Large intestine (tissue), 12 donors: ENCODE data around the gene CHMP4B. TPM values are rescaled to one million over a fixed set of nuclear protein-coding genes. Genes with fewer than 3 reads are reported as not detected.

ENCODE experiments used
- DNase-seq, 2 donors: peaks; one replicate each; pipeline versions ENCODE4 v3.0.0 to v3.0.0-alpha.2; 2013
- H3K27ac ChIP-seq: one replicate; pipeline ENCODE4 v1.5.1; 2013; ENCODE audit warnings: low read length
- H3K27me3 ChIP-seq: 2 replicates; pipeline ENCODE4 v1.6.1; 2013; ENCODE audit warnings: low read length; ENCODE audit not compliant: control insufficient read depth, insufficient read depth
- H3K36me3 ChIP-seq: 2 replicates; pipeline ENCODE4 v1.6.1; 2013; ENCODE audit warnings: low read length; ENCODE audit not compliant: control insufficient read depth, insufficient read depth
- H3K4me1 ChIP-seq: one replicate; pipeline ENCODE4 v1.6.1; 2013; ENCODE audit warnings: low read length; ENCODE audit not compliant: control insufficient read depth, insufficient read depth
- H3K4me3 ChIP-seq: one replicate; pipeline ENCODE4 v1.5.1; 2013; ENCODE audit warnings: low read length
- H3K9me3 ChIP-seq: one replicate; pipeline ENCODE4 v1.6.1; 2013; ENCODE audit warnings: mild to moderate bottlenecking, low read depth, low read length, moderate library complexity; ENCODE audit not compliant: control insufficient read depth
- WGBS: methylation state at CpG from one replicate; pipeline ENCODE4 v1.1.5; 2013; ENCODE audit warnings: low lambda C conversion rate; ENCODE audit not compliant: insufficient coverage; 5-methylcytosine and 5-hydroxymethylcytosine counted together
- long read RNA-seq, 11 donors: transcript quantifications; one replicate each; lab custom pipeline, GENCODE V29; 2026
- polyA plus RNA-seq: library from polyadenylated mRNA; unstranded; fragments of 120-200 nt; gene quantifications from one replicate; pipeline ENCODE4 v1.2.1, GENCODE V29; 2013

Gene CHMP4B
- polyA plus RNA-seq, result 98.5 TPM
- long read RNA-seq, donor 1, transcript CHMP4B-201 (5 exons, 1,646 nt), result major isoform, 32 of 52 reads
- long read RNA-seq, donor 1, partial matches to known transcripts, result 20 of 52 reads
- long read RNA-seq, donor 1, other reads (novel, unspliced or antisense), result 0 of 52 reads
- long read RNA-seq, donor 2, transcript CHMP4B-201 (5 exons, 1,646 nt), result major isoform, 73 of 103 reads
- long read RNA-seq, donor 2, partial matches to known transcripts, result 30 of 103 reads
- long read RNA-seq, donor 2, other reads (novel, unspliced or antisense), result 0 of 103 reads
- long read RNA-seq, donor 3, transcript CHMP4B-201 (5 exons, 1,646 nt), result major isoform, 80 of 115 reads
- long read RNA-seq, donor 3, partial matches to known transcripts, result 35 of 115 reads
- long read RNA-seq, donor 3, other reads (novel, unspliced or antisense), result 0 of 115 reads
- long read RNA-seq, donor 4, transcript CHMP4B-201 (5 exons, 1,646 nt), result major isoform, 9 of 9 reads
- long read RNA-seq, donor 4, partial matches to known transcripts, result 0 of 9 reads
- long read RNA-seq, donor 4, other reads (novel, unspliced or antisense), result 0 of 9 reads
- long read RNA-seq, donor 5, transcript CHMP4B-201 (5 exons, 1,646 nt), result major isoform, 33 of 42 reads
- long read RNA-seq, donor 5, partial matches to known transcripts, result 9 of 42 reads
- long read RNA-seq, donor 5, other reads (novel, unspliced or antisense), result 0 of 42 reads
- long read RNA-seq, donor 6, transcript CHMP4B-201 (5 exons, 1,646 nt), result major isoform, 64 of 91 reads
- long read RNA-seq, donor 6, partial matches to known transcripts, result 27 of 91 reads
- long read RNA-seq, donor 6, other reads (novel, unspliced or antisense), result 0 of 91 reads
- long read RNA-seq, donor 7, transcript CHMP4B-201 (5 exons, 1,646 nt), result major isoform, 29 of 35 reads
- long read RNA-seq, donor 7, partial matches to known transcripts, result 6 of 35 reads
- long read RNA-seq, donor 7, other reads (novel, unspliced or antisense), result 0 of 35 reads
- long read RNA-seq, donor 8, transcript CHMP4B-201 (5 exons, 1,646 nt), result major isoform, 70 of 114 reads
- long read RNA-seq, donor 8, partial matches to known transcripts, result 44 of 114 reads
- long read RNA-seq, donor 8, other reads (novel, unspliced or antisense), result 0 of 114 reads
- long read RNA-seq, donor 9, transcript CHMP4B-201 (5 exons, 1,646 nt), result major isoform, 49 of 49 reads
- long read RNA-seq, donor 9, partial matches to known transcripts, result 0 of 49 reads
- long read RNA-seq, donor 9, other reads (novel, unspliced or antisense), result 0 of 49 reads
- long read RNA-seq, donor 10, transcript CHMP4B-201 (5 exons, 1,646 nt), result major isoform, 89 of 97 reads
- long read RNA-seq, donor 10, partial matches to known transcripts, result 8 of 97 reads
- long read RNA-seq, donor 10, other reads (novel, unspliced or antisense), result 0 of 97 reads
- long read RNA-seq, donor 11, transcript CHMP4B-201 (5 exons, 1,646 nt), result major isoform, 46 of 52 reads
- long read RNA-seq, donor 11, partial matches to known transcripts, result 6 of 52 reads
- long read RNA-seq, donor 11, other reads (novel, unspliced or antisense), result 0 of 52 reads

DNA sequence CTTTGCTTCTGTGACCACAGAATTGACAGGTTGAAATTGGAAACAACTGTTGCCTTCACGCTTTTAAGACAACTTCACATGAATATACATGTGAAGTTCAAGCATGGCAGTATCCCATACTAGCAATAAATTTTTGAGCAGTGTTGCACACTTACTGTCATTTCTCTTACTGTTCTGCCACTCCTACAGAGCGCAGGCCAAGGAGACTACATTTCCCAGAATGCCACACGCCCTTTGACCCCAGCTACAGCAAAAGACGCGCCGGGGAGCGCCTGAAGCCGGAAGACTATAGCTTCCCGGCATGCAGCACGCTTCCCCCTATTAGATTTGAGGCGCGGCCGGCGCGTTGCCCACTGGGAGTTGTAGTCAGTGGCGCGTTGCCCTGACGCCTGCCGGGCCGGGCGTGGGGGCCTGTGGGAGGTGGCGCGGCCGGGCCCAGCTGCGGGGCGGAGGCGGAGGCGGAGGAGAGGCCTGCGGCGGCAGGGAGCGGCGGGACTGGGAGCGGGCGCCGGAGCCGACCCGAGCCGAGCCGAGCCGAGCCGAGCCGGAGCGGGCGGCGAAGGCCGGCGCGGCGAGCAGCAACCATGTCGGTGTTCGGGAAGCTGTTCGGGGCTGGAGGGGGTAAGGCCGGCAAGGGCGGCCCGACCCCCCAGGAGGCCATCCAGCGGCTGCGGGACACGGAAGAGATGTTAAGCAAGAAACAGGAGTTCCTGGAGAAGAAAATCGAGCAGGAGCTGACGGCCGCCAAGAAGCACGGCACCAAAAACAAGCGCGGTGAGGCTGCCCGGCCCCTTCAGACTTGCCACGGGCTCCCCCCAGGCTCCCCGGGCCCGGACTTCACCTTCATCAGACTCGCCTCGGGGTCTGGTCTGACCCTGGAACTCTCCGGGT is at the start of gene CHMP4B:
CHMP4B (plus strand) TSS at position 464 of the 891 bp plus-strand sequence; CDS start at position 585, 121 bp downstream.
- peak; percentile 99 for DNase-seq
- peak within 1 kb of the TSS; percentile 87 for H3K4me3 ChIP-seq
- WGBS, result no CpG with 5 or more reads among the region's 71 CpGs

GRCh38 chr20:33761698-33762250 is 49.4 kb upstream of the CHMP4B start:
- H3K4me1 ChIP-seq, result no peaks in the 10 kb centered on the region
- H3K9me3 ChIP-seq, result peaks cover 4% of the 10 kb centered on the region
- H3K27me3 ChIP-seq, result no peaks in the 10 kb centered on the region
- peaks cover 9% of the 10 kb centered on the region for H3K36me3 ChIP-seq
- no peak overlapping the region for H3K27ac ChIP-seq
- no CpG with 5 or more reads among the region's 13 CpGs for WGBS
- DNase-seq, result no peak
- H3K4me3 ChIP-seq, result no peak overlapping the region

More for the DNA sequence above, at the start of gene CHMP4B:
- peak within 1 kb of the TSS; percentile 96 for H3K27ac ChIP-seq
- peaks cover 2% of the 10 kb centered on the region for H3K9me3 ChIP-seq
- H3K4me1 ChIP-seq, result peaks cover 20% of the 10 kb centered on the region
- no peaks in the 10 kb centered on the region for H3K27me3 ChIP-seq
- peaks cover 3% of the 10 kb centered on the region for H3K36me3 ChIP-seq

- DNase-seq, result no peak
- H3K4me1 ChIP-seq, result no peaks in the 10 kb centered on the region
- H3K36me3 ChIP-seq, result peaks cover 2% of the 10 kb centered on the region
- no peaks in the 10 kb centered on the region for H3K27me3 ChIP-seq
- WGBS, result no CpG with 5 or more reads among the region's 2 CpGs
- no peak overlapping the region for H3K27ac ChIP-seq
- no peak overlapping the region for H3K4me3 ChIP-seq
- no peaks in the 10 kb centered on the region for H3K9me3 ChIP-seq
These were observed 46.0 kb upstream of the CHMP4B start for GRCh38 chr20:33765099-33765498.

DNA sequence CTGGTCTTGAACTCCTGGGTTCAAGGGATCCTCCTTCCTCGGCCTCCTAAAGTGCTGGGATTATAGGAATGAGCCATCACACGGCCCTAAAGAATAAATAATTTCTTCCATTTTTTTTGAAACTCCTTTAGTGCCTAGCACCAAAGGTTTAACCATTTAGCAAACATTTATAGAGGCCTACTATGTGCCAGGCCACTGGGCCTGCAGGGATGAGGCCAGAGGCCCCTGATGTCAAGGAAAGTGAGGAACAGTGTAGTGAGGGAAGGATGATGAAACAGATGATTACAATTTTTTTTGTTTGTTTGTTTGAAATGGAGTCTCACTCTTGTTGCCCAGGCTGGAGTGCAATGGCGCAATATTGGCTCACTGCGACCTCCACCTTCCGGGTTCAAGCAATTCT is 45.6 kb upstream of the CHMP4B start:
- no peaks in the 10 kb centered on the region for H3K27me3 ChIP-seq
- no CpG with 5 or more reads among the region's 5 CpGs for WGBS
- peaks cover 2% of the 10 kb centered on the region for H3K36me3 ChIP-seq

DNA sequence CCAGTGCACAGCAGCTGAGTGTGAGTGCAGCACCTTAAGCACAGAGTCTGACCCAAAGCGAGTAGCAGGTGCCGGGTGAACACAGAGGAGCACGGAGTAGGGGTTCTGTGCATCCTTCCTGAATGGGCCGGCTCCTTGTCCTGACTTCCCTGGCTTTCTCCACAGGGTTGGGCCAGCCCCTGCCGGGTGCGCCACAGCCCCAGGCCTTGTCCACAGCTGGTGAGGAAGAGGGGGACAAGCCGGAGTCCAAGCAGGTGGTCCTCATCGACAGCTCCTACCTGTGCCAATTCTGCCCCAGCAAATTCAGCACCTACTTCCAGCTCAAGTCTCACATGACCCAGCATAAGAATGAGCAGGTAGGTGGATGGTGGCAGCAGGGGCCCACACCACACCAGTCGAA is 44.5 kb upstream of the CHMP4B start:
- no peaks in the 10 kb centered on the region for H3K9me3 ChIP-seq
- H3K27ac ChIP-seq, result no peak overlapping the region
- no peaks in the 10 kb centered on the region for H3K4me1 ChIP-seq
- no peak for DNase-seq
- H3K27me3 ChIP-seq, result no peaks in the 10 kb centered on the region
- peaks cover 2% of the 10 kb centered on the region for H3K36me3 ChIP-seq
- no CpG with 5 or more reads among the region's 9 CpGs for WGBS
- no peak overlapping the region for H3K4me3 ChIP-seq

More for the DNA sequence above, 45.6 kb upstream of the CHMP4B start:
- no peaks in the 10 kb centered on the region for H3K4me1 ChIP-seq
- H3K9me3 ChIP-seq, result no peaks in the 10 kb centered on the region
- DNase-seq, result no peak
- H3K27ac ChIP-seq, result no peak overlapping the region
- H3K4me3 ChIP-seq, result no peak overlapping the region

GRCh38 chr20:33767777-33768138 is 43.4 kb upstream of the CHMP4B start:
- Histone ChIP-seq H3K9me3 (no peaks in the 10 kb centered on the region), H3K36me3 (no peaks in the 10 kb centered on the region), H3K27me3 (no peaks in the 10 kb centered on the region), H3K4me3 (no peak overlapping the region), H3K4me1 (no peaks in the 10 kb centered on the region), H3K27ac (no peak overlapping the region)
- no CpG with 5 or more reads among the region's 2 CpGs for WGBS
- no peak for DNase-seq

- no CpG with 5 or more reads among the region's 4 CpGs for WGBS
- Histone ChIP-seq H3K4me1 (no peaks in the 10 kb centered on the region), H3K27me3 (no peaks in the 10 kb centered on the region), H3K27ac (no peak overlapping the region), H3K9me3 (no peaks in the 10 kb centered on the region), H3K36me3 (no peaks in the 10 kb centered on the region), H3K4me3 (no peak overlapping the region)
- no peak for DNase-seq
These were observed 42.1 kb upstream of the CHMP4B start for GRCh38 chr20:33769043-33769442.

DNA sequence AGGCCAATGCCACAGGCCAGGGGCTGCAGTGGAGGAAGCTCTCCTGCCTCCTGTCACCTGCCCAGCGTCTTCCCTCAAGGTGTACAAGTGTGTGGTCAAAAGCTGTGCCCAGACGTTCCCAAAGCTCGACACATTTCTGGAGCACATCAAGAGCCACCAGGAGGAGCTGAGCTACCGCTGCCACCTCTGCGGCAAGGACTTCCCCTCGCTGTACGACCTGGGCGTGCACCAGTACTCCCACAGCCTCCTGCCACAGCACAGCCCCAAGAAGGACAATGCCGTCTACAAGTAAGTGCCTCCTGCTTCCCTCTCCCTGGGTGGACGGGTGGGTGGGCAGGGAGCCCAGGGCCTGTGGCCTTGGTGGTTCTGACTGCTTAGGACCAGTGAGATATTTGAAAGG is 41.1 kb upstream of the CHMP4B start:
- Histone ChIP-seq H3K36me3 (no peaks in the 10 kb centered on the region), H3K9me3 (no peaks in the 10 kb centered on the region), H3K4me1 (no peaks in the 10 kb centered on the region), H3K27ac (no peak overlapping the region), H3K4me3 (no peak overlapping the region), H3K27me3 (no peaks in the 10 kb centered on the region)
- DNase-seq, result no peak
- WGBS, result no CpG with 5 or more reads among the region's 10 CpGs

- H3K4me1 ChIP-seq, result no peaks in the 10 kb centered on the region
- no peak for DNase-seq
- H3K27ac ChIP-seq, result no peak overlapping the region
- H3K9me3 ChIP-seq, result no peaks in the 10 kb centered on the region
- no peak overlapping the region for H3K4me3 ChIP-seq
- H3K36me3 ChIP-seq, result no peaks in the 10 kb centered on the region
- no CpG with 5 or more reads among the region's 5 CpGs for WGBS
- no peaks in the 10 kb centered on the region for H3K27me3 ChIP-seq
These were observed 39.2 kb upstream of the CHMP4B start for GRCh38 chr20:33771938-33772337.
